Parathyroid adenoma (tissue), 2 donors: Measurements from ENCODE around the gene ADORA3.
A peak's percentile ranks its signal among the peaks of the same experiment; 100 is the strongest.
"Not testable (repeated sequence)": the region's sequence is repeated elsewhere in the genome, so short reads cannot be mapped to it uniquely, and the experiment has no call there.

Source experiments
- H2AFZ ChIP-seq: fragments of 300-600 bp; sonication (generic); one replicate; pipeline ENCODE4 v1.7.0; 2017; ENCODE audit warnings: antibody characterized with exemption, mild to moderate bottlenecking
- H3K27ac ChIP-seq: fragments of 300-600 bp; sonication (generic); one replicate; pipeline ENCODE4 v1.7.0; 2017
- H3K27me3 ChIP-seq: fragments of 300-600 bp; sonication (generic); one replicate; pipeline ENCODE4 v1.7.0; 2017; ENCODE audit warnings: low read length; ENCODE audit not compliant: control insufficient read depth, insufficient read depth
- H3K36me3 ChIP-seq: fragments of 300-600 bp; sonication (generic); one replicate; pipeline ENCODE4 v1.7.0; 2017; ENCODE audit warnings: low read length; ENCODE audit not compliant: control insufficient read depth, insufficient read depth
- H3K4me1 ChIP-seq: fragments of 300-600 bp; sonication (generic); one replicate; pipeline ENCODE4 v1.7.0; 2017; ENCODE audit warnings: control low read depth
- H3K4me2 ChIP-seq: fragments of 300-600 bp; sonication (generic); one replicate; pipeline ENCODE4 v1.7.0; 2017; ENCODE audit warnings: low read length
- H3K4me3 ChIP-seq: fragments of 300-600 bp; sonication (generic); one replicate; pipeline ENCODE4 v1.7.0; 2017; ENCODE audit warnings: low read depth, low read length
- H3K79me2 ChIP-seq: fragments of 300-600 bp; sonication (generic); one replicate; pipeline ENCODE4 v1.7.0; 2017; ENCODE audit warnings: control low read depth
- H3K9ac ChIP-seq: fragments of 300-600 bp; sonication (generic); one replicate; pipeline ENCODE4 v1.7.0; 2017; ENCODE audit warnings: mild to moderate bottlenecking
- H3K9me3 ChIP-seq: fragments of 300-600 bp; sonication (generic); one replicate; pipeline ENCODE4 v1.7.0; 2017; ENCODE audit warnings: low read length; ENCODE audit not compliant: control insufficient read depth
- CTCF ChIP-seq: fragments of 300-600 bp; sonication (generic); IDR thresholded peaks from one replicate; pipeline ENCODE4 v1.7.0; 2017; ENCODE audit warnings: antibody characterized with exemption, mild to moderate bottlenecking
- donor health status: primary hyperparathyroidism.

ADORA3 gene

GRCh38 chr1:111503585-111504060, at the start of gene ADORA3, which contains the start of gene TMIGD3:
ADORA3 (minus strand) TSS chr1:111503633; CDS start chr1:111503354, 279 bp downstream.
TMIGD3 (minus strand) TSS chr1:111503633; CDS start chr1:111503354, 279 bp downstream.
- TF ChIP-seq CTCF, result no peak
- peaks cover 18% of the 10 kb centered on the region for H3K4me1 ChIP-seq
- no peaks in the 10 kb centered on the region for H3K27me3 ChIP-seq
- no peaks in the 10 kb centered on the region for H3K36me3 ChIP-seq
- H3K9ac ChIP-seq, result no peak within 1 kb of the TSS
- no peak within 1 kb of the TSS for H3K27ac ChIP-seq
- H3K79me2 ChIP-seq, result no peaks in the 10 kb centered on the region
- no peak within 1 kb of the TSS for H2AFZ ChIP-seq
- H3K9me3 ChIP-seq, result no peaks in the 10 kb centered on the region
- H3K4me2 ChIP-seq, result peak within 1 kb of the TSS; percentile 7
- H3K4me3 ChIP-seq, result no peak within 1 kb of the TSS

- Histone ChIP-seq H3K27me3 (no peaks in the 10 kb centered on the region), H3K4me1 (no peaks in the 10 kb centered on the region), H3K79me2 (no peaks in the 10 kb centered on the region), H3K4me2 (no peak overlapping the region), H3K27ac (no peak overlapping the region), H3K4me3 (no peak overlapping the region), H3K36me3 (no peaks in the 10 kb centered on the region), H3K9ac (no peak overlapping the region), H2AFZ (no peak overlapping the region), H3K9me3 (no peaks in the 10 kb centered on the region)
- no peak for TF ChIP-seq CTCF
These were observed 49.8 kb upstream of the ADORA3 start for GRCh38 chr1:111553196-111553595.

- Histone ChIP-seq H3K9me3 (no peaks in the 10 kb centered on the region), H3K4me3 (no peak overlapping the region), H3K27ac (no peak overlapping the region), H3K4me2 (no peak overlapping the region), H2AFZ (no peak overlapping the region), H3K27me3 (no peaks in the 10 kb centered on the region), H3K9ac (no peak overlapping the region), H3K36me3 (no peaks in the 10 kb centered on the region), H3K4me1 (no peaks in the 10 kb centered on the region), H3K79me2 (no peaks in the 10 kb centered on the region)
- no peak for TF ChIP-seq CTCF
These were observed 49.2 kb upstream of the ADORA3 start for GRCh38 chr1:111552587-111552986.

GRCh38 chr1:111551623-111552411, 48.4 kb upstream of the ADORA3 start:
- no peaks in the 10 kb centered on the region for H3K27me3 ChIP-seq
- H3K27ac ChIP-seq, result no peak overlapping the region
- no peak overlapping the region for H3K9ac ChIP-seq
- no peak overlapping the region for H3K4me3 ChIP-seq
- no peaks in the 10 kb centered on the region for H3K9me3 ChIP-seq
- H3K79me2 ChIP-seq, result no peaks in the 10 kb centered on the region
- no peaks in the 10 kb centered on the region for H3K36me3 ChIP-seq
- H3K4me2 ChIP-seq, result no peak overlapping the region
- no peak for TF ChIP-seq CTCF
- H2AFZ ChIP-seq, result no peak overlapping the region
- H3K4me1 ChIP-seq, result no peaks in the 10 kb centered on the region

- H3K9ac ChIP-seq, H3K9me3 ChIP-seq, H3K27me3 ChIP-seq, H3K4me1 ChIP-seq, H3K79me2 ChIP-seq, H3K36me3 ChIP-seq, H2AFZ ChIP-seq, H3K4me3 ChIP-seq, H3K27ac ChIP-seq, H3K4me2 ChIP-seq: not testable (repeated sequence)
These were observed 44.4 kb upstream of the ADORA3 start for GRCh38 chr1:111547786-111548185.
